Activated naive CD4-positive, alpha-beta T cell (primary cell): ENCODE data around the gene SPATA12.
A peak's percentile ranks its signal among the peaks of the same experiment; 100 is the strongest.

Experiments
- DNase-seq, 4 experiments: peaks; one replicate each; lab custom pipeline; 2025; lab: John Stamatoyannopoulos, UW

SPATA12 gene

DNA sequence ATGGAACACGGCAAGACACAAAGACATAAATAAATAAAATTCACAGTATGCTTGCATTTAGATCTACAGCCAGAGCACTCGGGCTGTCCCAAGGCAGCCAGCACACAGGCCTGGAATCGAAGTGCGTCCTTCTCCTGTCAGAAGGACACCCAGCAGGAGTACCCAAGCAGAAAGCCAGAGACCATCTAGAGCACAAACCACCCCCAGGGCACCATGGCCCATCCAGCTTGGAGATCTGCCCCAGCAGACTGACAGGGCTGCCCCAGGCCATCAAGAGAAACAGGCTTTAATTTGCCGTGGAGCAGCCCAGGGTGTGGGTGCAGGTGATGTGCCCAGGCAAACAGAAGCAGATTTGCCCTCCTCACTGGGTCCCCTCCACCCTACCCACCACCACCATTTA is 7.8 kb upstream of the SPATA12 start:
- DNase-seq, result no peak

DNA sequence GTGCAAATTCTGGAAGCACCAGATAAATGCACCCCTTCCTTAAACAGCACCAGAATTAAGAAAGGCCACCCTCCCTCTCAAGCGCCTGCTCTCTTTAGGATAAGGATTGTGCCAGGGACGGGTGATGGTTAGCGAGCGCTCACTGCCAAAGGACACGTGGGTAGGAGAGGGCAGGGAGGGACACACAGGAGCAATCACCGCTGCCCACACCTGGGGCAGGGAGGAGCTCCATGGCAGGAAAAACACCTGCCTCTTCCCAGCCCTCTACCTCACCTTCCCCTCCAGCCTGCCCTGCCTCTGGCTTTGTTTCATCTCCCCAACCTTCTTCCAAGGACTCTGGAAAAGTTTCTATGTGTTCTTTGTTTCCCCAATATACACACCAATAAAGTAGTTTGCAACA is 7.3 kb upstream of the SPATA12 start:
- DNase-seq, result no peak

DNA sequence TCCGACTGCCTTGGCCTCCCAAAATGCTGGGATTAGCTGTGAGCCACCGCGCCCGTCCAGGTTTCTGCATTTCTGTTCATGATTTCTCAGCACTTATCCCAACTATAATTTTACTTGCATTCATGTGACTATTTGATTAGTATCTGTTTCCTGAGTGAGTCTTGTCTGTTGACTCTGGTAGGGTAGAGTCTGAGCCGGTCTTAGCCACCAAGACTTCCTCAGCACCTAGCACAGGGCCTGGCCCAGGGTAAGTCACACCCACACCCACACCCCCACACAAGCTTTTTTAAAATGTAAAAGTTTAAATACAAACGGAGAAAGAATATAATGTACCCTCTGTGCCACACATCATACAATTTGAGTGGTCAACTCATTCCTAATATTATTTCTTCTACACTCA is 3.1 kb upstream of the SPATA12 start:
- no peak for DNase-seq

DNA sequence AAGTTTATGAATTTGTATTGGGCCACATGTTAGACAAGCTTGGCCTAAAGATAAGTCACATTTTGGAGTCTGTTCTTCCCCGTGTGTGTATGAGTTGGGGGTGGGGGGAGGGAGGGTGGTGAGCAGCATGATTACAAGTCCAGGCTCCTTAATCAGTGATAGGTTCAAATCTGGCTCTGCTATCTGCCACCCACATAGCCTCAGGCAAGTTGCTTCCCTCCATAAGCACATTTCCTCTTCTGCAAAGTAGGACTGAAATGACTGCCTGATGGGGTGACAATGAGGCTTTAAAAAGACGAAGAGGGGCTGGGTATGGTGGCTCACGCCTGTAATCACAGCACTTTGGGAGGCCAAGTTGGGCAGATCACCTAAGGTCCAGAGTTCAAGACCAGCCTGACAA is 1.1 kb upstream of the SPATA12 start:
- DNase-seq, result no peak

DNA sequence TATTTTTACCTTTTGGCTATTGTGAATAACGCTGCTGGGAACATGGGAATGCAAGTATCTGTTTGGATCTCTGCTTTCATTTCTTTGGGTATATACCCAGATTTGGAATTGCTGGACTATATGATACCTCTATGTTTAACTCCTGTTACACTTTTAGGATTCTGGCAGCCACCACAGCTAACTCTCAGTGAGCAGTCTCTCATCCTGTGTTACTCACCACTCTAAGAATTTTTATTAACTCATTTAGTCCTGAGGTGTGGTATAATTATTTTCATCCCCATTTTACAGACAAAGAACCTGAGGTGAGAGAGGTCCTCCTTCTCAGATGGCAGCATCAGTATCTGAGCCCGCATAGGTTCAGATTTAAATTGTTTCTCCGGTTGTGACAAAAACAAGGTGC is 1.1 kb downstream of the SPATA12 start:
- no peak for DNase-seq

DNA sequence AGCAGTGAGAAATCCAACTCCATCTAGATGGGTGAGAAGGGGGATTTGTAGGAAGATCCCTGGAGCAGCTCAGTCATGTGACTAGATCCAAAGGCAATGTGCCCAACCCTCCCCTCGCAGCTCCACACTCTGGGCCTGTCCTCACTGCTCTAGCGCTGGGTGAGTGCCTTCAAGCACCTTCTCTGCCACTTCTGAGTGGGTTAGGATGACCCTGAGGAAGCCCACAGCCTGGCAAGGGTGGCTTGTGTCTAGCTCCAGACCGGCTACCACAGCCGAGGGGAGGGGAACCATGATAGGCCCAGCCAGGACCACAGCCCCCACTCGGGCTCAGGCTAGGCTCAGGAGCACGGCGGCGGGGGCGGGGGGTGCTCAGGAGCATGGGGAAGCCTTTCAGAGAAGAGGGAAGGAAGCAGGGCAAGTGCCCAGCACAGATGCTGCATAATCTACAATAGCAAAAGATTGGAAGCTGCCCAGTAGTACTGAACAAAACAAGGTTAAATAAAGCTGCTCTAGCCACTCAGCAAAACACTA is 1.7 kb downstream of the SPATA12 start:
- no peak for DNase-seq

DNA sequence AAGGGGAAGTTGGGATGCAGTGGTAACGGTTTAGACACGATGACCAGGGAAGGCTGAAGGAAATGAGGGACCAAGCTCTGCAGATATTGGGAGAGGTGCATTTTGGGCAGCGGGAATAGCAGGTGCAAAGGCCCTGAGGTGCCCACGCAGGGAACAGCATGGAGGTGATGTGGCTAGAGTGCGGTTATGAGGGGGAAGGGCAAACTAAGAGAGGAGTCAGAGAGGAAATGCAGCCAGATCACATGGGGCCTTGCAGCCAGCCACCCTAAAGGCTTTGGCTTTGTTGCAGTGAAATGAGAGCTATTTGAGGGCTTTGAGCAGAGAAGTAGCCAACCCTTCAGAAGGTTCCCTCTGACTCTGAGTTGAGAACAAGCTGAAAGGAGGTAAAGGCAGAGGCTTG is 2.6 kb downstream of the SPATA12 start:
- no peak for DNase-seq

DNA sequence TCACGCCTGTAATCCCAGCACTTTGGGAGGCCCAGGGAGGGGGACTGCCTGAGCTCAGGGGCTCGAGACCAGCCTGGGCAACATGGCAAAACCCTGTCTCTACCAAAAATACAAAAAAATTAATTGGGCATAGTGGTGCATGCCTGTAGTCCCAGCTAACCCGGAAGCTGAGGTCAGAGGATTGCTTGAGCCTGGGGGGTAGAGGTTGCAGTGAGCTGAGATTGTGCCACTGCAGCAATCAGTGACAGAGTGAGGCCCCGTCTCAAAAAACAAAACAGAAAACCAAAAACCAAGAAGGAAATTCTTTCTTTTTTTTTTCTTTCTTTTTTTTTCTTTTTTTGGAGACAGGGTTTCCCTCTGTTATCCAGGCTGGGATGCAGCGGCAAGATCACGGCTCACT is 3.5 kb downstream of the SPATA12 start:
- DNase-seq, result no peak

DNA sequence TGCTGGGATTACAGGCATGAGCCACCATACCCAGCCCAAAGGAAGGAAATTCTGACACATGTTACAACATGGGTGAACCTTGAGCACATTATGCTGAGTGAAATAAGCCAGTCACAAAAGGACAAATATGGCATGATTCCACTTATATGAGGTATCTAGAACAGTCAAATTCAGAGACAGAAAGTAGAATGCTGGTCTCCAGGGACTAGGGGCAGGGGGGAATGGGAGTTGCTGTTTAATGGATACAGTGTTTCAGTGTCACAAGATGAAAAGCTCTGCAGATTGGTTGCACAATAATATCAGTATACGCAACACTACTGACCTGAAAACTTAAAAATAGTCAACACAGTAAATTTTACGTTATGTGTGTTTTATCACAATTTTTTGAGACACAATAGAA is 4.1 kb downstream of the SPATA12 start:
- DNase-seq, result no peak

DNA sequence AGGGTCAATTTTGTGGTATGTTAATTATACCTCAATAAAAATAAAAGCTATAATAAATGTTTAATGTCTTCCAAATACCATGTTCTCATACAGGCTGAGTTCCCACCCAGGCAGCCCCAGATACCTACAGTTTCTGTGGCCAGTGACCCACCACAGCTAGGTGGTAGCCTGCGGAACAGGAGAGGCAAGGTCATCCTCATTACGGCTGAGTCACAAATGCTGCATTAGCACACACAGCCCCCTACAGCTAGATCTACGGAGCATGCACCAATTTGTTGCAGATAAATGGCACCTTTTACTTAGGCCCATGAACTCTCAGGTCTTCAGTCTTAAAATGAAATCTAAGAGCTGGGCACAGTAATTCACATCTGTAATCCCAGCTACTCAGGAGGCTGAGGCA is 5.1 kb downstream of the SPATA12 start:
- DNase-seq, result no peak

DNA sequence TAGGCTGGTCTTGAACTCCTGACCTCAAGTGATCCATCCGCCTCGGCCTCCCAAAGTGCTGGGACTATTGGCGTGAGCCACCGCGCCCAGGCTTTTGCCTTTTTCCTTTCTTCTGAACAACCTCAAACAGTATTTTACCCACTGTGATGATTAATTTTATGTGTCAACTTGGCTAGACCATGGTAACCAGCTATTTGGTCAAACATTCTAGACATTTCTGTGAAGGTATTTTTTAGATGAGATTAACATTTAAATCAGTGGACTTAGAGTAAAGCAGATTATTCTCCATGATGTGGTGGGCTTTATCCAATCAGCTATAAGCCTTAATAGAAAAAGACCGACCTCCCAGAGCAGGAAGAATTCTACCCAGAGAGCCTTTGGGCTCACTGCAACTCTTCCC is 6.0 kb downstream of the SPATA12 start:
- DNase-seq, result no peak

DNA sequence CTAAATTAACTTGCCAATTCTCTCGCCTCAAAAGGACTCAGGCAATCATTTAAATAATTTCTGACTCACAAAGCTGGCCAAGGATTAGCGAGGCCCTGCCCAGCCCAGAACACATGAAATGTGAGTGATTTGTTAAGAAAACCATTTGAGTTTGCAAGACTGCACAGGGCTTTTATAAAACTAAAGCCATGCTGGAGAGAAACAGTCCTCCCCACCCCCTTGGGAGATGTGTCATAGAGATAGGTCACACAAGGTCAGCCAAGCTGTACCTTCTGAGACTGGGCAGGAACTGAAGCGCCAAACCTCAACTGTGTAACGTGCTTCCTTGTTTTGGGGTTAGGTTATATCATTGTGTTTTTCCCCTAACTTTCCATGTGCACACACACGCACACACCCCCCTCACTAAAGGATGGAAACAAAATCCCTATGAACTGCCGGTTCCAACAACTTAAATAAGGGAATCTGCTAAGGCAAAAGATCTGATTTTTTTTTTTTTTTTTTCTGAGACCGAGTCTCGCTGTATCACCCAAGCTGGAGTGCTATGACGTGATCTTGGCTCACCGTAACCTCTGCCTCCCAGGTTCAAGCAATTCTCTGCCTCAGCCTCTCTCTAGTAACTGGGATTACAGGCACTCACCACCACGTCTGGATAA is 8.1 kb downstream of the SPATA12 start:
- DNase-seq, result no peak

DNA sequence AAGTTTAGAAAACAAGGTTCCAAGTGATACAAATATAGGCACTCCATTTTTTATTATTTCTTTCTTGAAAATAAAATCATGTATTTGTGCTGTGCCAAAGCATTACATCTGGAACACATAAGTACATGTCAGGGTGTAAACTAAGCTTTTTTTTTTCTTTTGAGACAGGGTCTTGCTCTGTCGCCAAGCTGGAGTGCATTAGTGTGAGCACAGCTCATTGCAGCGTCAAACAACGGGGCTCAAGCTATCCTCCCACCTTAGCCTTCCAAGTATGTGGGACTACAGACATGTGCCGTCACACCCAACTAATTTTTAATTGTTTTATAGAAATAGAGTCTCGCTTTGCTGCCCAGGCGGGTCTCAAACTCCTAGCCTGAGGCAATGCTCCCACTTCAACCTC is 9.0 kb downstream of the SPATA12 start:
- DNase-seq, result no peak

DNA sequence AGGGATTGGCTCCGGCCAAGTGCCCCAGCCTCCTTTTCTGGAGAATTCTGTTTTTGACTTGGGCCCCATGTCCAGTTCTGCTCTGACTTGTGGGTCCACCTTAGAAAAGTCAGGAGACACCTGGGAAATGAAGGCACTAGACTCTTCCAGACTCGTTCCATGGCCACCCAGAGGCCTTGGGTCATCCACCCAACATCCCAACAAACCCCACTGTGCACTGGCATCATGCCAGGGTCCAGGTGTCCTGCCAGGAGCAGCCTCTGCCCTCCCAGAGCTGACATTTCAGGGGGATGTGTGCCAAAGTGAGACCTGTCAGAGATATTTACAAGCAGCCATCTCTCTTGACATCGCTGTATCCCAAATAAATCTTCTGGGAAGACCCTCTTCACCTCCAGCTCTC is 13.2 kb downstream of the SPATA12 start:
- DNase-seq, result no peak

DNA sequence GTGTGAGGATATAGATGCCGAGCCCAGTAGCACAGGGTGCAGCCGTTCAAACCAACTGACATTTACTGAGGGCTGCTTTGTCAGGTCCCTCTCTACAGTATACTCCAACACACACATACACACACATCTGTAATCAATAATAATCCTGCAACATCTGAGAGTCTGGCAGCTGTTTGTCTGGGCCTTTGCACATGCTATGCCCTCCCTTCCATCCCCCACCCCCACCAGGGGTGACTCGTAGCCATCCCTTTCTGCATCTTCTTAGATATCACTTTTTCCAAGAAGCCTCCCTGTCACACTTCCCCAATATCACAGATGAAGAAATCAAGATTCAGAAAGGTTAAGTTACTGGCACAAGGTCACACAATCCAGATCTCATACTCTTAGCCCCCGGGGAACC is 13.7 kb downstream of the SPATA12 start:
- DNase-seq, result no peak

DNA sequence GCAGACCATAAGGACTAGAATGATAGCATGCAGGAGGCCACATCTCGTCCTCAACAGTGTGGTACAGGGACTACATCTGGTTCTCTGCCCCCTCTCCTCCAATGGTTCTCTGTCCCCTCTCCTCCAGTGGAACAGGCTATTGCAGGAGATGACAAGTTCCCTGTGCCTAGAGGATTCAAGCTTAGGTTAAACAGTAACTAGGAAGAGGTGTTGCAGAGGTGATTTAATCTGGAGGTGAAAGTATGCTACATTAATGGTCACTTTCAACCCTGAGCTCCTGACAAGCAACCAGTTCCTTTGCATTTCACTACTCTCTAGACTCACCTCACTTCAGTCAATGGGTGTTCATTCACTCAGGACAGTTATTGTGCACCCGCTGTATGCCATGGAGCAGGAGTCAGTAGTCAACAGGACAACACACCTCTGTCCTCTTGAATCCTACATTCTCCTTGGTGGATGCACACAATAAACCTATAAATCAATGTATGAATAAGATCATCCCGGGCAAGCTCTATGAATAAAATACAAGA is 16.0 kb downstream of the SPATA12 start:
- no peak for DNase-seq

DNA sequence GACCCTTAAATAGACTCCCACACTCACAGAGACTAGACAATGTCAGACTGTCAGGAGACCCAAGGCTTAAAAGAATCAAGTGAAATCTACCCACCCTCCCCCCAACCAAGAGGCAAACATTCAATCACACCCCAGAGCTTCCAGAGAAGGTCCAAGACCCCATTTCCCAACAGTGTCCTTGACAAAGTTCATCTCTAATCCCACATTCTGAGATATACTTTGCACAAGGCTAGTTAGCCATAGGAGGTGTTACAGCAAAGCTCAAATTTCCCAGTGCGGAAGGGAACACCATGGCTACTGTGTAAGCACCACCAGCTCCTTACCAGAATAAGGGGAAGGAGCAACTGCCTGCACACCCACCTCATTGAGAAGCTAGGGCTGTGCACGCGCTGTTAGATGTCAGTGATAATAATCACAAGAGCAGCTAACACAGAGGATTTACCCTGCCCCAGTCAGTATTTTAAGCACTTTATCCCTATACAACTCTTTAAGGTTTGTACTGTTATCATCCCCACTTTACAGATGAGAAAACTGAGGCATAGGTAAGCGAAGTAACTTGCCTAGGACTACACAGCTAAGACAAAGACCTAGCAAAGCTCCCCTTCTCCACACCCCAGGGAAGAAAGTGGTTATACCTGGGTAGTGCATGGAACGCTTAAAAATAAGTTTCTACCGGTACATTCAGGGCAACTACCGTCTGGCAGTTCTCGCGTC is 17.3 kb downstream of the SPATA12 start:
- no peak for DNase-seq

DNA sequence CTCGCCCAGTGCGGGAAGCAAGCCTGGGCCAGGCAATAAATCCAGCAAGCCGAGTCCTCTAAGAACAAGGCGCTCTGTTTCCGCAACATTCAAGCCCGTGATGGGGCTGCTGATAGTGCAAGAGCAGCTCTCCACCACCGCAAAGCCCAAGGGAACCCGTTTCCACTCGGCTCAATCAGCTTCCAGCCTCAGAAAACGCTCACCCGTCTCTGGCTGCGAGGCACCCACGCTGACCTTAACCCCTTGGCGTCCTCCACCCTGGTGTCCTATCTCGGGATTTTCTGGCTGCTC is 17.8 kb downstream of the SPATA12 start:
- DNase-seq, result peak in 1 of 4 experiments; percentile 6

DNA sequence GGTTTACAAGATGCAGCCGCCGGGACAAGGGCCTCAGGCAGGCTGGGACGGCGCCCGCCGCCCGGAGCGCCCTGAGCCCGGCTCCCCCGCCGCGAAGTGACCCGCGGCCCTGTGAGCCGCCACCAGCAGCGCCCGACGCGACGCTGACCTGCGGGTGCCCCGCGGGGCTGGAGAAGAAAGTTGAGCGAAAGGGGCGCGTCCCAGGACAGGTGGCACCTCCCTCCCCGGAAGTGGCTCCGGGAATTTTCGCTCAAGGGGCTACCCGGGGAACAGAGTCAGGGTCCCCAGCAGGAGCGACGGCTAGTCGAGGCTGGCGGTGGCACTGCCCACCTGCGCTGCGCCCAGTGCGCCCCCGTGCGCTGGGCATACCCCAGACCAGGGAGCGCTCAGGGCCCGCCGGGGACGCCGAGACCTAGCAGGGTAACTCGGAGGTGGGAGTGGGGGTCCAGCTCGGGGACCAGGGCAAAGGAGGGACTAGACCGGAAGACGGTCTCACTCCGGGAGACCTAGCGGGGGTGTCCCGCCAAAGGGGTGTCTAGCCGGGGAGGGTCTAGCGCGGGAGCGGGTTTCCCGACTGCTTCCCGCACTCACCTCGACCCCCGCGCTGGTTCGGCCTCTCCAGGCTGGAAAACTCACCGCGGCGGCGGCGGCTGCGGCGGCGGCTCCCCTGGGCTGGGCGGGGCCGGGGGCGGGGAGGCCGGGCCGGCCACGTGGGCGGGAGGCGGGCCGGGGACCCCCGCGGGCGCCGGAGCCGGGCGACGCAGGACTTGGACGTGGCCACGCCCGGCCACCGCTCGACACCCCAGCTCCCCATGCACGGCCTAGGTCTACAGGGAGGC is 18.4 kb downstream of the SPATA12 start:
- DNase-seq, result no peak

DNA sequence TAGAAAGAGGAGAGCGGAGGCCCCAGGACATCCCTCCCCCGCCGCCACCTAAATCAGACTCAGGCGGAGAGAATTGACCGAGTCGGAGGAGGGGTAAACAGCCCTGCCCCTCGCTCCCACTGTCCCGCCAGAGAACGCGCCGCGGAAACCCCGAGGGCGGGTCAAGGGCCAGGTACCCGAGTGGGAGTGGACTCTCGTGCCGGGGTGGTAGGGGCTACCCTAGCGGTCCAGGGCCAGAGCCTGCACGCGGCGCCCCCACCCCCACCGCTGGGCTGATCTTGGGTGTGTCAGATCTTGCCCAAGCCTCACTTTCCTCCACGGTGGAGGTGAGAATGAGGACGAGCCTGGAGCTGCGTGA is 19.0 kb downstream of the SPATA12 start:
- no peak for DNase-seq

DNA sequence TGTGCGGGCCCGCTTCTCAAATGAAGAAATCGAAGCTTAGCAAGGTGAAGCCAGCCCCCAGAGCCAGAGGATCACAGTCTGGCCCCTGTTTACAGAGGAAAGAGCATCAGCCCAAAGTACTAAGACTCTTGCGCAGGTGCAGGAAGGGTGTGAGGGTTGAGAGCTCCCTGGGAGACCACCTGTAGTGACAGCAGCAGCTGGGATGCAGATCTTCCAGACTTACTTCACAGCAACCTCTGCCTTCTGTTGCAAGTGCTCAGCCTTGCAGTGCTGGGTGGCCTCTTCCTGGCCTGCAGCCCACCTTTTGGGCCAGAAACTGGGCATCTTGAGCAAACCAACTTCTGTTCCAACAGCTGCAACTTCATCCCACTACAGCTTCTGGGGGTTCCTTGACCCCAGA is 19.7 kb downstream of the SPATA12 start:
- no peak for DNase-seq

DNA sequence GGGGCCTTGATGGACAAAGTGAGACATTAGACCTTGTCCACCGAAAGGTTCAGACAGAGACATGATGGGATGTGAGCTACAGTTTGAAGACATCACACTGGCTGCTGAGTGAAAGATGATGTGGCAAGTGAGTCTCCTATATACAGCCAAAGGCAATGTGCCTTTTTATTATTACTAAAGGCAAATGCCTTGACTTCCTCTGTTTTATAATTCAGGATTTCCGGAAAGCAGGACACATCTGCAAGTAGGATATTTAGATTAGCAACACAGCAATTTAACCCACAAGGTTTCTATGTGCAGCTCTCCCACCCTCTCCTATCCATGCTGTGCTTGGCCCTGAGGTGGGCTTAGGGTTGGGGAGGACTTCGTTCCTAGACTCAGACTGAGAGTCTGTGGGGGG is 20.7 kb downstream of the SPATA12 start:
- DNase-seq, result no peak

DNA sequence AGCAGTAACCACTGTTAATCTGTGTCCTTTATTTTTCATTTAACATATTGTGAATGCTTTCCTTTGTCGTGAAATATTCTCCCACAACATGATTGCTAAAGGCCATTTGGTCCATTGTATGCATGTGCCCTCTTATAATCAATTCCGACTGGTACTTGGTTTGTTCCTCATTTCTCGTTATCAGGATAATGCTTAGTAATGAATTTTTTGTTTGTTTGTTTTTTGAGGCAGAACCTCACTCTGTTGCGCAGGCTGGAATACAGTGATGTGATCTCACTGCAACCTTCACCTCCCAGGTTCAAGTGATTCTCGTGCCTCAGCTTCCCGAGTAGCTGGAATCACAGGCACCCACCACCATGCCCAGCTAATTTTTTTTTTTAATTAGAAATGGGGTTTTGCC is 22.0 kb downstream of the SPATA12 start:
- DNase-seq, result no peak
